ENCODE data around the gene CRYAA. TPM values are rescaled to one million over a fixed set of nuclear protein-coding genes. Genes with fewer than 3 reads are reported as not detected.
A peak's percentile ranks its signal among the peaks of the same experiment; 100 is the strongest.

CRYAA gene
- total RNA-seq, 1 experiment from 2014 or later: not detected

GRCh38 chr21:43201491-43201890, 32.7 kb downstream of the CRYAA start:
- DNase-seq (ENCODE audit: low read depth): no peak

GRCh38 chr21:43203591-43203990, 34.8 kb downstream of the CRYAA start:
- no peak for DNase-seq (ENCODE audit: low read depth)

- no peak for DNase-seq (ENCODE audit: low read depth)
Observed at GRCh38 chr21:43204638-43205037, 35.8 kb downstream of the CRYAA start.

- no peak for DNase-seq (ENCODE audit: low read depth)
Observed at GRCh38 chr21:43206231-43207042, 37.6 kb downstream of the CRYAA start.

GRCh38 chr21:43207043-43207315, 38.2 kb downstream of the CRYAA start:
- DNase-seq (ENCODE audit: low read depth): no peak

- DNase-seq (ENCODE audit: low read depth): no peak
Observed at GRCh38 chr21:43207868-43208267, 39.1 kb downstream of the CRYAA start.

GRCh38 chr21:43208561-43209332, 39.9 kb downstream of the CRYAA start:
- DNase-seq (ENCODE audit: low read depth): no peak

- DNase-seq (ENCODE audit: low read depth): peak; percentile 95
Observed at GRCh38 chr21:43209575-43210453, 41.0 kb downstream of the CRYAA start.

GRCh38 chr21:43210454-43211071, 41.8 kb downstream of the CRYAA start:
- no peak for DNase-seq (ENCODE audit: low read depth)

- no peak for DNase-seq (ENCODE audit: low read depth)
Observed at GRCh38 chr21:43211072-43211759, 42.4 kb downstream of the CRYAA start.

GRCh38 chr21:43211760-43212115, 42.9 kb downstream of the CRYAA start:
- no peak for DNase-seq (ENCODE audit: low read depth)

Other genes starting within 250 kb of the CRYAA start
- gene ERVH48-1, start 243.4 kb upstream of the CRYAA start, total RNA-seq (2014; rRNA removed; shearing (Covaris generic)): not detected in 2 replicates
- gene PKNOX1, start 194.4 kb upstream of the CRYAA start, total RNA-seq (2014; rRNA removed; shearing (Covaris generic)): 18.0 and 20.1 TPM in 2 replicates
- 12.8 and 19.8 TPM in 2 replicates for gene CBS, start 93.2 kb upstream of the CRYAA start, total RNA-seq (2014; rRNA removed; shearing (Covaris generic))
- 43.1 and 50.0 TPM in 2 replicates for gene U2AF1, start 61.4 kb upstream of the CRYAA start, total RNA-seq (2014; rRNA removed; shearing (Covaris generic))